HG03442 (cell line): ENCODE data around the gene RFLNA.

Source experiments
- ATAC-seq: cut with Tn5 transposase; IDR thresholded peaks from one replicate; pipeline ENCODE4 v1.9.1; 2021; ENCODE audit warnings: mild to moderate bottlenecking, moderate library complexity; ENCODE audit not compliant: unreplicated experiment

RFLNA gene

DNA sequence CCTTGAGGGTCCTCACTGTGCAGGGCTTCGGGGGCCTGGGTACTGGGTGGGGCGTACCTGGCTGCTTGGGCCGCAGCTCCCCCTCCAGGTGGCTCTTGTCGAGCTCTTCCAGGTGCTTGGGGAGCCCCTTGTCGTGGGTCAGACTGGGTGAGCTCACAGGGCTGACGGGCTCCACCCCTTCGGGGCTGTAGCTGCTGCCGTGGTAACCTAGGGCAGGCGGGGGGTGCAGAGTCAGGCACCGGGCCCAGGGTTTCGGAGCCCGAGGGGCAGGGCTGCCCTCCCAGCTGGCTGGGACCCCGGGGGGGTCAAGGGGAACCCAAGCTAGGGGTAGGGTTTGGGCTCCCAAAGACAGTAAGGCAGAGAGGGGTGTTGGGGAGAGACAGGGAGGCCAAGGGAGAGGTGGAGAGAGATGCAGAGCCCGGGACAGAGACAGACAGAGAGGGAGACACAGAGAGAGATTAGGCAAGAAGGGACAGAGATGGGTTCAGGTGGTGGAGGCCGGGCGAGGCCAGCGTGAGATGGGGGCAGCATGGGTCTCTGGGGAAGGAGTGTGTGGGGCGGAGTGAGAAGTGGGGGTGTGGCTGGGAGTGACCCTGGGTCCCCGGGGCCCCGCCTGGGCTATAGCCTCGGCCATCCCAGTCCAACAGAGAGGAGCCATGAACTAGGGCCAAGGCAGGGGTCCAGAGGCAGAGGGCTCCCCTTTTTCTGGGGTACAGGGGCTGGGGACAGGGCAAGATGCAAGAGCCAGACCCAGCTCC lies 40.7 kb downstream of the RFLNA start:
- no peak for ATAC-seq

DNA sequence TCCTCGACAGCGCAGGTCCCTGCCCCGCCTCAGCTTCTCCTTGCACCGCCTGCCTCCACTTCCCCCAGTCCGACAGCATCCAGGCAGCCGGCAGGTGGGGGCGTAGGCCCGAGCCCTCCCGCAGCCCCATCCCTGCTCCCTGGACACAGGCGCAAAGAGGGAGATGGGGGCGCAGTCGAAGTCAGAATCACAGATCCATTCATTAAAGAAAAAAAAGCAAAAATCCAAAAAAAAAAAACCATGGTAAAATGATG lies 41.2 kb downstream of the RFLNA start:
- no peak for ATAC-seq

DNA sequence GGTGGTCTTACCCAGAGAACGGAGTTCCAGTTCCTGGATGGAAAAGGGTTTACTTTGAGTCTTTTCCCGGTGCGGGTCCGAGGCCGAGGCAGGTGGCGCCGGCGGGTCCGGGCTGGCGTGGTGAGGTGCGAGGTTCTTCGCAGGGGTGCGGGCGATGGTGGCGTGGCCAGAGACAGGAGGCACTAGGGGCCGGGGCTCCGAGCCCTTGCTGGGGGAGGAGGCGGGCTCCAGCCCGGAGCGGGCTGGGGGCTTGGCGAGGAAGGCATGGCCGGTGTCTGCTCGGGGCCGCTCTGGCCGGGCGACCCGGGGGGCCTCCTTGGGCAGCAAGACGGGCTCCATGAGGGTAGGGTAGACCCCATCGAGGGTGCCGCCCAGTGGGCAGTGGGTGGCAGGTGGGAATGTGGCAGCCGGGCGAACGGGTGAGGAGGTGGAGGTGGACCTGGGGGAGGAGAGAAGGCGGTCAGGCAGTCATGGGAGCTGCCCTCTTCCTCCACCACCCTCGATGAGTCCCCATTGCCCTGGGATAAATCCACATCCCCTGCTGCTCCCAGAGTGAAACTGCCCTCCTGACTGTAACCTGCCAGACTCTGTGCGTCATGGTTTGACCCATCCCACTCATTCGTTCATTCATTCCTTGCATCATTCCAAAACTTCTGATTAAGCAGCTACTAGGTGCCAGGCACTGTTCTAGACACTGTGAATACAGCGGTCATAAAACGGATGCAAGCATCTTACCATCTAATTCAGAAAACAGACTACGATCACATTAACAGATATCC lies 42.0 kb downstream of the RFLNA start:
- no peak for ATAC-seq

DNA sequence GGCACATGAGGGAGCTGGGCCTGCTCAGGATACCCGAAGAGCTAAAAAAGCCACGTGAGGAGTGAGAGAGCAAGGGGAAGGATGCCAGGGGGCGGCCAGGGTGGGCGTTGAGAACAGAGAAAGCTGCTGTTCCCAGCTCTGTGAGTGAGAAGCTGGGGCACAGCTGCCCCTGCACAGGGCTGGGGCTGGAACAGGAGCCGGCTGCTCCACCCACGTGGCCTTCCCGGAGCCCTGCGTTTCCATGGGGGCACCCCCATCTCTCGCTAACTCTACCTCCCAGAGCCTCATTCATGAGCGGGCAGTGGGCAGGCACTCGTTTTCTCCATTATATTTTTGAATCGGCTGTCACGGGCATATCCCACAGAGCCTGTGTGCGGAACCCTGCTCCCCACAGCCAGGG lies 42.7 kb downstream of the RFLNA start:
- ATAC-seq: no peak

DNA sequence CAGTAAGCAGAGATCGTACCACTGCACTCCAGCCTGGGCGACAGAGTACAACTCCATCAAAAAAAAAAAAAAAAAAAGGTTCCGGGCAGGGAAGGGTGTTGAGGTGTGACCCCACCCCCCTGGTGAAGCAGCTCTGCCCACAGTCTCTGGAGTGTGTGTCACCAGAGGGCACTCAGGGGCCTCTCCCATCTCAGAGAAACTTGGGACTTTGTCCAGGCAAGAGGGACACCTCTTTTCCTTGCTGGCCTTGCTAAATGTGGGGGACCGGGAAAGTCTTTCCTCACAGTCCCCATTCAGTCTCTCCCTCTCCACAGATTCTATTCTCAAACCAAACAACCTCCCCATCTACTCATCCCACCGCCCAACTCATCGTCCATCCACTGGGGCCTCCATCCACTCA lies 43.6 kb downstream of the RFLNA start:
- no peak for ATAC-seq

DNA sequence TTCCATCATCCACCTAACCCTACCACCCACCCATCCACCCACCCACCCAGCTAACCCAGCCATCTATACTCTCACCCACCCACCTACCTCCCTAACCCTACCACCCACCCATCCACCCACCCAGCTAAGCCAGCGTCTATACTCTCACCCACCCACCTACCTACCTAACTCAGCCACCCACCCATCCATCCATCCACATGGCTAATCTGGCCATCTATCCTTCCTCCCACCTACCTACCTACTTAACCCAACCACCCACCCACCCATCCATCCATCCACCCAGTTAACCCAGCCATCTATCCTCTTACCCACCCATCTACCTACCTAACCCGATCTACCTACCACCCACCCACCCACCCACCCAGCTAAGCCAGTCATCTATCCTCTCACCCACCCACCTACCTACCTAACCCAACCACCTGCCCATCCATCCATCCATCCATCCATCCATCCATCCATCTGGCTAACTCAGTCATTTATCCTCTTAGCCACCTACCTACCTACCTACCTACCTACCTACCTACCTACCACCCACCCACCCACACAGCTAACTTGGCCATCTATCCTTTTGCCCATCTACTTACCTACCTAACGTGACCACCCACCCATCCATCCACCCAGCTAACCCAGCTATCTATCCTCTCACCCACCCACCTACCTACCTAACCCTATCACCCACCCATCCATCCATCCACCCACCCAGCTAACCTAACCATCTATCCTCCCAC lies 44.1 kb downstream of the RFLNA start:
- ATAC-seq: no peak

DNA sequence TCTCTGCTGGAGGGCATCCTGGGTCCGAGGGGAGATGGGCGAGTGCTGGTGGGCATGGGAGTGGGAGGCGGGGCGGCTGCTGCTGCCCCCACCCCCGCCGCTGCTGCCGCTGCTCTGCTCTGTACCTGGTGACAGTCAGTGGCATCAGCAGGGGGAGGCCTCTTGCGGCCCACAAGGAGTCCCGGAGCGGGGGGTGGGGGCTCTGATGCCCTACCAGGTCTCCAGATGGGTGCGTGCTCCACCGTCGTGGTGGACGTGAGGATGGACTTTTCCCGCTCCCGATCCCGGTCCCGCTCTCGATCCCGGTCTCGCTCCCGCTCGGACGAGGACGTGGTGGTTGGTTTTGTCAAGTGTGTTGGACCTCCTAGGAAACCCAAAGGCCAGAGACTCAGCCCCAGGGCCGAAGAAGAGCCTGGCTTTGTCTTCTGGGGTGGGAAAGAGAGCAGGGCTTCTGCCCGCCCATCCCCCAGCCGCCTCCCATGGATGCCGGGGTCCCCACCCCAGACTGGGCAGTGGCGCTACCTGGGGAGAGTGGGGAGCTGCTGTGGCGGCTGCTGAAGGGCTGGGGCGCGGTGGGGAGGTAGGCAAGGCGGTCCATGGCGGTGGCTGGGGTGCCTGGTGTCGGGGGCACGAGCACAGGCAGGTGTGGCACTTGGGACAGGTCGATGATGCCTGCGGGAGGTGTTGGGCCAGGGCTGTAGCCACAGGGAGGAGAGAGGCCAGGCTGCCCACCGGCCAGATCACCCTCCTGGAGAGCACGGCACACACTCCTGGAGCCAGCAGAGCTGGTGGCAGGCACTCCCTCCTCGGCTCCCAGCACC lies 45.4 kb downstream of the RFLNA start:
- ATAC-seq: no peak

DNA sequence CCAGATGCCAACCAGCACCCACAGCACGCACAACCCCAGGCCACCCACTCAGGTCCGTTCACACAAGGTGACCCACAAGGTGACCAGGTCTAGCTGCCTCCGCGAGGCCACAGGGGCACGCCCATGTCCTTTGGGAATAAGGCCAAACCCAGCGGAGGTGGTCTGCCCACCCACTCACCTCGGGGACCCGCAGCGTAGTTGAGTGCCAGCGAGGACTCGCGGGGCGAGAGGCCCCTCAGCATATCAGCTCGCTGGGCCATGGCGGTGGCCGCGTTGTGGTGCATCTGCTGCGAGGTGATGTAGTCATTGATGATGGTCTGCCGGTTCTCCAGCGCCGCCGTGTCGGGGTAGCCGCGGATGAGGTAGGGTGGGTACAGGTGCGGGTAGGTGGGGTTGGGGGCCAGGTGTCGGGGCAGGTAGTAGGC lies 46.8 kb downstream of the RFLNA start:
- ATAC-seq: no peak

DNA sequence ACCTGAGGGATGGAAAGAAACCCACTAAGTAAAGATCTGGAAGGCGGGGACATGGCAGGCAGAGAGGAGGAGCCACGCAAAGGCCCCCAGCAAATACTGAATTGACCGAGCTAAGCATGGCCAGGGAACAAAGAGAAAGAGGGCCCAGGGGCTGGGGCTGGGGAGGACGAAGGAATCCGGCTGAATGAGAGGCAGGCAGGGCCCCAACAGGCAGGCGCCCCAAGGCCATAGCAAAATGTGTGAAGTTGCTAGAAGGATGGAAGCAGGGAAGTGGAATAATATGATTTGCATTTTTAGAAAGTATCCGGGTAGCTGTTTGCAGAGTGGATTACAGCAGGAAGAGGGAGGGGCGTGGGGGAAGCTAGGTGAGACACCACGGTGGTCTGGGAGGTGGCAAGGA lies 49.1 kb downstream of the RFLNA start:
- no peak for ATAC-seq

DNA sequence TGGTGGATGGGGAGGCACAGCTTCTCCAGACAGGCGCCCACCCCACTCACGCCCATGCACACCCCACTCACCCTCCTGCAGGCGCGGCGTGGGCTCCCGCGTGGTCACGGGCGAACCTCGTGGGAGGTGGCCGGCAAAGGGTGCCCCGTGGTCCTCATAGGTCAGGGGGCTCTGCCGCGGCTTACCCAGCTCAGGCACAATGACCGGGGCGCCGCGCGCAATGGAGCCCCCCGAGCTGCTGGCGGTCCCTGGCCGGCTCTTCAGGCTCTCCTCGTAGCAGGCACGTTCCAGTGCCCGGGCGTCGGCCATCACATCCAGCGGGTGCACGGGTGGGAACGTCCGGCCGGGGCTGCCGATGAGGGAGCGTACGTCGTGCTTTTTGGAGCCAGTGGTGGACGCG lies 49.6 kb downstream of the RFLNA start:
- no peak for ATAC-seq

DNA sequence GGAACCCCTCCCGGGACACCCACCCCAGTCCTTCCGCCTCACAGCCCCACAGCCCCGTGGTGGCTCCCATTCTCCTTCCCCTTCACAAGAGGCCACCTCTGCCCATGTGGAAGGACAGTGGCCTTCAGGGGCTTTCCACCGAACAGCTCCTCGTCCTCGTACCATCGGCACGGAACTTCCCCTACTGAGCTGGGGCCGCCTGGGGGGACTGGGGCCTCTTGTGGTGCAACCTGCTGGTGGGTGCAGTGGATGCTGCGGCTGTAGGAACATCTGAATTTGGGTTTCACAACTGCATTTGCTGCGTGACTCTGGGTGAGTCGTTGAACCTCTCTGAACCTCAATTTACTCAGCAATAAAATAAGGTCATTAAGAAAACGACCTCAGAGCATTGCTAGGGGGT lies 50.9 kb downstream of the RFLNA start:
- no peak for ATAC-seq

DNA sequence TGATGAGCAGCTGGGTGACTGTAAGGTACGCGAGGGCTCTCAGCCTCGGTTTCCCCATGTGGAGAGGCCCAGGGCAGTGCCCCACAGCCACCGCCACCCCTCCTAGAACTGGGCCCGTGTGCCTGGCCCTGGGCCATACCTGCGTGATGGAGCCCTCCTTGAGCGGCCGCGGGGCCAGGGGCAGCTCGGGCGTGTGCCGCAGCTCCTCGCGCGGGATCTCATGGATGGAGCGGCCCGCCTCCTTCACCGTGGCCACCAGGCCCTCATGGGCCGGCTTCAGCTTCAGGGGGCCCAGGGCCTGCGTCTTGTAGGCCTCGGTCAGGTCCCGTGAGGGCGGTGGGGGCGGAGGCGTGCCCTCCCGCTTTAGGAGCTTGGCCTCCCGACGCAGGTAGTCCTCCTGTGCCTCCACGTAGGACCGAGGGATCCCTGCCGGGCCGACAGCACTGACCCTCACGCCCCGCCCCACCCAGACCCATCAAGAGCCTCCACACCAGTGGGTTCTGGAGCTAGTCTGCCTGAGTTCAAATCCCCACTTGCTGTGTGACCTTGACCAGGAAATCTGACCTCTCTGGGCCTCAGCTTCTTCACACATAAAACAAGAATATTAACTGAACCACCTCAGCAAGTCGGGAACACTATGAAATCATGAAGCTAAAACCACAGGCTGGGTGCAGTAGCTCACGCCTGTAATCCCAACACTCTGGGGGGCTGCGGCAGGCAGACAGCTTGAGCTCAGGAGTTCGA lies 51.7 kb downstream of the RFLNA start:
- ATAC-seq: no peak

DNA sequence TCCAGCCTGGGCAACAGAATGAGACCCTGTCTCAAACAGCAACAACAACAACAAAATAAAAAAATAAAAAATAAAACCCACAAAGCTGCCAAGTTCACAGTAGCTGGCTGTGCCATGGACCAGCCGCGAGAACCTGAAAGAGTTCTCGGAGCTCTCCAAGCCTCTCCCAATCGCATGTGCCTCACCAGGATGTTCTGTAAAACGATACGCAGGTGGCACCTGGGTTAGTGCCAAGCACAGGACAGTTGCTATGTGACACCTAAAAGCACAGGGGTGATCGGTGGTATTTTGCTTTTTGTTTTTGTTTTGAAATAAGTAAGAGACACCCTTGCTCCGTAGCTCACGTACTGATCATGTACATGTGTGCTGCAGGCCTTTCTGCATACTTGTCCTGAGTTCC lies 52.4 kb downstream of the RFLNA start:
- ATAC-seq: no peak

DNA sequence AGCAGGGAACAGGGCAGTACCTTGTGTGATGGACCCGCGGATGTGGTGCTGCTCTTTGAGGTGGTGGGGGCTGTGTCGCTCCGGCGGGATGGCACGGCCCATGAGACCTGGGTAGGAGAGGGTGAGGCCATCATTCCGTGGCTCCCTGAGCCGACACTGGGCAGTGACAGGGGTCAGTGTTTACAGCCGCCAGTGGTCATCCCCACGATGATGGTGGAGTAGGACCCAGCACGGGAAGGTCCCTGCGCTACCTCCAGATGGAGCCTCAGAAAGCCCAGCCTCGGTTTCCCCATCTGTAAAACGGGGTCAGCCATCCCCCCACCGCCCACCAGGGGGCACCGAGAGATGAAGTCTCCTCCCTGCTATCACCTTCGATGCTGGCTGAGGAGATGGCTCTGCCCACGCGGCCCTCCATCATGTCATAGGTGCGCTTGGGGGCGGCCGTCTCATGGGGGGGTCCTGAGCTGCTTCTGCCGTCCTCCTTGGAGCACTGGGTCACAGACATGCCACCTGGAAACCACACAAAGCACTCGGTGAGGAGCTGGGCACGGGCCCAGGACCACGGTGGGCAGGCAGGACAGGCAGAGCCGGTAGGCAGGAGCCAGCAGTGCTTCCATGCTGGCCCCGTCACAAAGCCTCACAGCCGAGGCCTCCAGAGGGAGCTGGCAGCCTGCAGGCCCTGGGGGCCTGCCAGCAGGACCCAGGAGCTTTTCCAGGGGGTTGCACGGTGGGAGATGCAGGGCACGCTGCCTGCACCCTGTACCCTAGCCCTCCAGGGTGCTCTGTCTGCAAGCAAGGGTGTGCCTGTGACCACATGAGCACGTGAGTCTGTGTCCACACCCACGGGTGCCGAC lies 53.1 kb downstream of the RFLNA start:
- ATAC-seq: no peak

DNA sequence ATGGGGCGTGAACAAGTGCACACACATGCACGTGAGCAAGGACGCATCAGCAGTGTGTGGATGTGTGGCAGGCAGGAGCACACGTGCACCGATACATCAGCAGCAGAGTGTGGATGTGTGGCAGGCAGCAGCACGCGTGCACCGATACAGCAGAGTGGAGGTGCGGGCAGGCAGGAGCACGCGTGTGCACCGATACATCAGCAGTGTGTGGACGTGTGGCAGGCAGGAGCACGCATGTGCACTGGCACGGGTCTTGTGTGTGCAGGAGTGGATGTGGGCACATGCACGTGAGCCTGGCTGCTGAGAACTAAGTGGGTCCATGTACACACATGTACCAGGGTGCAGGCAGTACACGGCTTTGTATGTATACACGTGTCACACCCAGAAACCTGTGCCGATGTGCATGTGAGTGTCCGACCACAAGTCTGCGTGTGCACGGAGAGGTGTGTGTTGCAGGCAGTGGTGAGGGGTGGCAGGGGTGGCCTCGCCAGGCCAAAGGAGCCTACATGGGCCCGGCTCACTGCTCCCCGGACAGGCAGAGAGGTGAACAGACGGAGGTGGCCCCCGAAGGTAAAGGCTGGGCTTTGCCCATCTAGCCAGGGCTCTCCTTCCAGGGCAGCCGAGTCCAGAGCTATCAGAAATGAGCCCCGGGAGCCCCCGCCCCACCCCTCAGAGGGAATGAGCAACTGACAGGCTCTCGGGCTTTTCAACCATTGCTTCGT lies 53.9 kb downstream of the RFLNA start:
- no peak for ATAC-seq

DNA sequence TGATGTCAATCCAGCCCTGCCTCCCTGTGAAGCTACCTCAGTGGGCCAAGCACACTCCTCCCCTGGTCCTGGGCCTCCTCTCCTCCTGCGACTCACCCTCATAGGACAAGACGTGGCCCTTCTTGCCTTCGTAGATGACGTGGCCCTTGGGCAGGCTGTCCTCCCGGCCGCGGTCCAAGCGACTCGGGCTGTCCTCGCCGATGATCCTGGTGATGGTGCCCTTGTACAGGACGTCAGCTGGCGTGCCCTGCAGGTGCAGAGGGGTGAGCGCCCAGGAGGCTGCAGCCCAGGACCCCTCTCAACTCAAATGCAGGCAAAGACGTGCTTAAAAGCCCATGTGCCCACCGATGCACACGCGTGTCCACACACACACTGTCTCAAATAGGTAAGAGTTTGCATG lies 55.6 kb downstream of the RFLNA start:
- no peak for ATAC-seq

DNA sequence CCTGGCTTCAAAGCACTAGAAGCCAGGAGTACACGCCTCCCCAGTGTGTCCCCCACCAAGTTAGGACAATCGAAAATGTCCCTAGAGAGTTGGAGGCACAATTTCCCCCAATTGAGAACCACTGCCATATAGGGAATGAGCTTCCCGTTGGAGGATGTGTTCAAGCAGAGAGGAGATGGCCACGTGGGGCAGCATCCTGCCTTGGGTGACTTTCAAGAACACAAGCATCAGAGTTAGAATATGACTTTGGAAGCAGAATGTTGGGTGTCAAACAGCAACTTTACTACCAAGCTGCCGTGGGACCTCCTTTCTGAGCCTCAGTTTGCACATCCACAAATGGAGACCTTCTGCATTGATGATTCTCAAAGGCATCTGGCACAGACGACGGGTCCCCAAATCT lies 56.5 kb downstream of the RFLNA start:
- ATAC-seq: no peak

DNA sequence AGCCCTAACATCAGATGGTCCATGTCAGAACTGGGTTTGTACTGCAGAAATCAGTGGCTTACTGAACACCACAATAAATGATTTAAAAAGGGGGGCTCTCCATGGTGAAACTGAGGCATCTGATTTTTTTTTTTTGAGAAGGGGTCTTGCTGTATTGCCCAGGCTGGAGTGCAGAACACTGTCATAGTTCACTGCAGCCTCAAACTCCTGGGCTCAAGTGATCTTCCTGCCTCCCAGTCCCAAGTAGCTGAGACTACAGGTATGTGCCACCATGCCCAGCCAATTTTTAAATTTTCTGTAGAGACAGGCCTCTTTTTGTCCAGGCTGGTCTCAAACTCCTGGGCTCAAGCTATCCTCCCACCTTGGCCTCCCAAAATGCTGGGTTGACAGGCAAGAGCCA lies 57.4 kb downstream of the RFLNA start:
- ATAC-seq: no peak

DNA sequence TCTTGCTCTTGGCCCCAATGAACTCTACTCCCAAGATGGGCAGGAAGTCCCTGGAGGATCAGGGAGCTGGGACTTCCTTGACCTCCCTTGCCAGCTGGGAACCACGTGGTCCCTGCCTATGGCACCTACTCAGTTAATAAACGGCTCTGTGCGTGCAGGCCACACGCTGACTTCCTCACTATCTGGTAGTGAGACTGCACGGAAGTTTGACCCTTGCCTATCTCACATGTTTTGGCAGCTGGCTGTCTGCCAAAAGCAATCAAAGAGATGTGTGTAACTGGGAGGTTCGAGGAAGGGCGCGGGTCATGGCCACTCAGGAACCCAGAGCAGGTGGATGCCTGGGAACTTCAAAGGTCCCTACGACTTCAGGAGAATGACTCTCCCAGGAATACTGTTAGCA lies 57.9 kb downstream of the RFLNA start:
- ATAC-seq: no peak
